ENCODE results near the gene MVD. TPM values are rescaled to one million over a fixed set of nuclear protein-coding genes. Genes with fewer than 3 reads are reported as not detected.
A peak's percentile ranks its signal among the peaks of the same experiment; 100 is the strongest.

Gene MVD
- total RNA-seq, 1 donor from 2014 or later = 59.0 TPM

GRCh38 chr16:88640498-88641247 is 22.2 kb downstream of the MVD start:
- H3K4me3 Mint-ChIP-seq = no peak overlapping the region
- H3K27ac Mint-ChIP-seq = peak overlapping the region; percentile 64
- no peak for DNase-seq (ENCODE audit: extremely low spot score, unreplicated experiment)
- H3K4me1 Mint-ChIP-seq (ENCODE audit: unreplicated experiment) = peaks cover 9% of the 10 kb centered on the region
- H3K9me3 Mint-ChIP-seq = no peaks in the 10 kb centered on the region
- H3K36me3 Mint-ChIP-seq = no peaks in the 10 kb centered on the region
- H3K27me3 Mint-ChIP-seq = peaks cover 18% of the 10 kb centered on the region
- TF ChIP-seq, protein P1, sequence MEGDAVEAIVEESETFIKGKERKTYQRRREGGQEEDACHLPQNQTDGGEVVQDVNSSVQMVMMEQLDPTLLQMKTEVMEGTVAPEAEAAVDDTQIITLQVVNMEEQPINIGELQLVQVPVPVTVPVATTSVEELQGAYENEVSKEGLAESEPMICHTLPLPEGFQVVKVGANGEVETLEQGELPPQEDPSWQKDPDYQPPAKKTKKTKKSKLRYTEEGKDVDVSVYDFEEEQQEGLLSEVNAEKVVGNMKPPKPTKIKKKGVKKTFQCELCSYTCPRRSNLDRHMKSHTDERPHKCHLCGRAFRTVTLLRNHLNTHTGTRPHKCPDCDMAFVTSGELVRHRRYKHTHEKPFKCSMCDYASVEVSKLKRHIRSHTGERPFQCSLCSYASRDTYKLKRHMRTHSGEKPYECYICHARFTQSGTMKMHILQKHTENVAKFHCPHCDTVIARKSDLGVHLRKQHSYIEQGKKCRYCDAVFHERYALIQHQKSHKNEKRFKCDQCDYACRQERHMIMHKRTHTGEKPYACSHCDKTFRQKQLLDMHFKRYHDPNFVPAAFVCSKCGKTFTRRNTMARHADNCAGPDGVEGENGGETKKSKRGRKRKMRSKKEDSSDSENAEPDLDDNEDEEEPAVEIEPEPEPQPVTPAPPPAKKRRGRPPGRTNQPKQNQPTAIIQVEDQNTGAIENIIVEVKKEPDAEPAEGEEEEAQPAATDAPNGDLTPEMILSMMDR (conservative IDR thresholded peaks at IDR 0.05) = no peak

DNA sequence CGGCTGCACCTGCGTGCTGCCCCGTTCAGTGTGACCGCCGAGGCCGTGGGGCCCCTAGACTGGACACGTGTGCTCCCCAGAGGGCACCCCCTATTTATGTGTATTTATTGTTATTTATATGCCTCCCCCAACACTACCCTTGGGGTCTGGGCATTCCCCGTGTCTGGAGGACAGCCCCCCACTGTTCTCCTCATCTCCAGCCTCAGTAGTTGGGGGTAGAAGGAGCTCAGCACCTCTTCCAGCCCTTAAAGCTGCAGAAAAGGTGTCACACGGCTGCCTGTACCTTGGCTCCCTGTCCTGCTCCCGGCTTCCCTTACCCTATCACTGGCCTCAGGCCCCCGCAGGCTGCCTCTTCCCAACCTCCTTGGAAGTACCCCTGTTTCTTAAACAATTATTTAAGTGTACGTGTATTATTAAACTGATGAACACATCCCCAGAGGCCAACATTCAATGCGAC is 22.8 kb downstream of the MVD start:
- H3K4me3 Mint-ChIP-seq = no peak overlapping the region
- no peak for DNase-seq (ENCODE audit: extremely low spot score, unreplicated experiment)
- peaks cover 6% of the 10 kb centered on the region for H3K4me1 Mint-ChIP-seq (ENCODE audit: unreplicated experiment)
- peak overlapping the region; percentile 64 for H3K27ac Mint-ChIP-seq
- no peaks in the 10 kb centered on the region for H3K9me3 Mint-ChIP-seq
- no peaks in the 10 kb centered on the region for H3K36me3 Mint-ChIP-seq
- peaks cover 21% of the 10 kb centered on the region for H3K27me3 Mint-ChIP-seq
- TF ChIP-seq, protein P1 (conservative IDR thresholded peaks at IDR 0.05) = no peak

GRCh38 chr16:88639231-88640038 is 23.5 kb downstream of the MVD start:
- Mint-ChIP-seq H3K4me3 (no peak overlapping the region), H3K36me3 (no peaks in the 10 kb centered on the region), H3K27ac (no peak overlapping the region), H3K4me1 (ENCODE audit: unreplicated experiment) (peaks cover 5% of the 10 kb centered on the region), H3K27me3 (peaks cover 22% of the 10 kb centered on the region), H3K9me3 (no peaks in the 10 kb centered on the region)
- DNase-seq (ENCODE audit: extremely low spot score, unreplicated experiment) = no peak
- TF ChIP-seq, protein P1 (conservative IDR thresholded peaks at IDR 0.05) = no peak

DNA sequence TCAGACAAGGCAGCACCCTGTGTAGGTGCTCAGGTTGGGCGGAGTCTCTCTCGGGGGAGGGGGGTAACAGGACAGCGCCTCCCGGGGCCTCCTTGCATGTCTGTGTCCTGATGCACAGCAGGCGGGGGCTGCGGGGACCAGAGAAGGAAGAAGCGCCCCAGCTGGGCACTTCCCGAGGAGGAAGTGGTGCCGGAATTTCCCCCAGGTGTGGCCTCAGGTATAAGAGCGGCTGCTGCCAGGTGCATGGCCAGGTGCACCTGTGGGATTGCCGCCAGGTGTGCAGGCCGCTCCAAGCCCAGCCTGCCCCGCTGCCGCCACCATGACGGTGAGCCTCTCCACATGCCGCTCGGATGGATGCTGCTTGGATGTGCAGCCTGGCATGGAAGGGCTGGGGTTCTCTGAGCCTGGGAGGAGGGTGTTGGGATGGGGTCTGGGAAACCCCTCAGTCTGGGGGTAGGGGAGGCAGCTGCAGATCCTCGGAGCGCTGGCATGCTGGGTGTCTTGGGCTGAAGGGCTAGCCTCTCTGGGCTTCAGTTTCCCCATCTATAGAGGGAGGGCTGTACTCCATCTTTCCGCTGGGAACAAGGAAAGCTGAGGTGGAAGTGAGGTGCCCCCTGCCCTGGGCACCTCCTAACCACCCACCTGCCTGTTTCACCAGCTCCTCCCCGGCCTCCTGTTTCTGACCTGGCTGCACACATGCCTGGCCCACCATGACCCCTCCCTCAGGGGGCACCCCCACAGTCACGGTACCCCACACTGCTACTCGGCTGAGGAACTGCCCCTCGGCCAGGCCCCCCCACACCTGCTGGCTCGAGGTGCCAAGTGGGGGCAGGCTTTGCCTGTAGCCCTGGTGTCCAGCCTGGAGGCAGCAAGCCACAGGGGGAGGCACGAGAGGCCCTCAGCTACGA is 24.3 kb downstream of the MVD start, which contains the start of gene IL17C:
Gene IL17C, plus strand, starts transcription at position 250 of the 908 bp plus-strand sequence. Its CDS starts 70 bp downstream, at position 320.
- Mint-ChIP-seq H3K9me3 (no peaks in the 10 kb centered on the region), H3K36me3 (no peaks in the 10 kb centered on the region), H3K4me1 (ENCODE audit: unreplicated experiment) (peaks cover 5% of the 10 kb centered on the region), H3K27me3 (peaks cover 22% of the 10 kb centered on the region), H3K4me3 (no peak within 1 kb of the TSS), H3K27ac (no peak within 1 kb of the TSS)
- TF ChIP-seq, protein P1 (conservative IDR thresholded peaks at IDR 0.05) = no peak
- DNase-seq (ENCODE audit: extremely low spot score, unreplicated experiment) = no peak
